GM19324 (cell line): ENCODE measurements around the gene PYCARD.

Experiments used
- ATAC-seq: cut with Tn5 transposase; IDR thresholded peaks from one replicate; pipeline ENCODE4 v1.9.1; 2021; ENCODE audit warnings: mild to moderate bottlenecking, moderate library complexity; ENCODE audit not compliant: unreplicated experiment, low FRiP score

PYCARD gene

DNA sequence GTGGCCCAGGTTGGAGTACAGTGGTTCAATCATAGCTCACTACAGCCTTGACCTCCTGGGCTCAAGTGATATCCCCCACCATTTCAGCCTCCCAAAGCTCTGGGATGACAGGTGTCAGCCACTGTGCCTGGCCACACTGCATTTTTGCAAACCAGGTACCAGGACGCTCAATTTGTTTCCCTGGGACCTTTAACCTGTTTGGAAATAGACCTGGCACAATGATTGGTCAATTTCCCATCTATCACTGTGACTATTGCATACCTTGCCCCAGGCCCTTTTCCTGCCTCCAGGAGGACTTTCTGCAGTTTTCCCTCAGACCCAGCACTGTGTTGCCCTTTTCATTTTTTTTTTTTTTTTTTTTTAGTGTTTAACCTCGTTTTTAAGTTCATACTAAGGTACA lies 33.7 kb downstream of the PYCARD start:
- ATAC-seq: no peak

- no peak for ATAC-seq
Measured at GRCh38 chr16:31167315-31167714, 35.2 kb downstream of the PYCARD start.

GRCh38 chr16:31157136-31157535 lies 45.4 kb downstream of the PYCARD start:
- no peak for ATAC-seq
